Measurements from ENCODE around the gene PTPRS.
"Not testable (repeated sequence)": the region's sequence is repeated elsewhere in the genome, so short reads cannot be mapped to it uniquely, and the experiment has no call there.

The PTPRS gene

DNA sequence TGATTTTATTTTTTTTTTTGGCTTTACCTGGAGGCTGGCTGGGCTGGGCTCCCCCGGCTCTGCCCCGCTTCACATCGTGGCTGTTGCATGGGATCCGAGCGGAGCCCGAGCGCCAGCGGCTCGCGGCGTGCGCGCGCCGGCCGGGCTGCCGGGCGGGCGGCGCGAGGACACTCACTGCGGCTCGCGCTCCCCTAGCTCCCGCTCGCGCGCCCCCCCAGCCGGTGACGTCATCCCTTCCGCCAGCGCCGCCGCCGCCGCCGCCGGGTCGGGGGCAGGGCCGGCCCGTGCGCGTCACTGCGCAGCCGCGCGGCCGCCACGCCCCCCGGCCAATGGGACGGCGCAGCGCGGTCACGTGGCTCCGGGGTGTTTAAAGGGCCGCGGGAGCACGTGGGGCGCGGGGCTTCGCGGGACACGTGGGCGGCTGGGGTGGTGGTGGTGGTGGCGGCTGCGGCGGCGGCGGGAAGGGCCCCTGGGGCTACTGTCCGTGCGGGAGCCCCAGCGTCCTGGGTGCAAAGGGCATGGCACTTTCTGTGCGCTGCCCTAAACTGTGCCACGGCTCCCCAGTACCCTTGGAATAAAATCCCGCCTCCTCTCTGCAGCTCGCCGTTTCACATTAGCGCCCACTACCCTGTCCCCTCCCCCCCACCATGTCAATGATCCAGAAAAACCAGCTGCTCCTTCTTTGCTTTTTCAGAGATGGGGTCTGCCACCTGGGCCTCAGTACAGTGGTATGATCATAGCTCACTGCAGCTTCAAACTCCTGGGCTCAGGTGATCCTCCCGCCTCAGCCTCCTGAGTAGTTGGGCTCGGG is at the start of gene PTPRS:
Gene PTPRS (minus strand): TSS at position 176 of the 811 bp plus-strand sequence. CDS start 54,672 bp downstream, outside the sequence.
- DNase-seq = peak in 1 of 2 experiments; percentile 41

DNA sequence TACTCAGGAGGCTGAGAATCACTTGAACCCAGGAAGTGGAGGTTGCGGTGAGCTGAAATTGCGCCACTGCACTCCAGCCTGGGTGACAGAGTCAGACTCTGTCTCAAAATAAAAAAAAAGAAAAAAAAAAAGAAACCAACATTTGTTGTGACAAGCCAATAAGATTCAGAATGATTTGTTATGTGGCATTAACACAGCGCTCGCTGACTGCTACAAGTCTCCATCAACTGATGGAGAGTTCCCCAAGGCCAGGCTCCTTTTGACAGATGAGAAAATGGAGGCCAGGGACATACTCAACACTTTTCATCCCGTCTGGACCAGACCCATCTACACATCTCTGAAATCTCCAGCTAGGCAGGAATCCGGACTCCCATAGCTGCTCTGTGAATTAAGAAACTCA is 48.7 kb upstream of the PTPRS start:
- DNase-seq = no peak

DNA sequence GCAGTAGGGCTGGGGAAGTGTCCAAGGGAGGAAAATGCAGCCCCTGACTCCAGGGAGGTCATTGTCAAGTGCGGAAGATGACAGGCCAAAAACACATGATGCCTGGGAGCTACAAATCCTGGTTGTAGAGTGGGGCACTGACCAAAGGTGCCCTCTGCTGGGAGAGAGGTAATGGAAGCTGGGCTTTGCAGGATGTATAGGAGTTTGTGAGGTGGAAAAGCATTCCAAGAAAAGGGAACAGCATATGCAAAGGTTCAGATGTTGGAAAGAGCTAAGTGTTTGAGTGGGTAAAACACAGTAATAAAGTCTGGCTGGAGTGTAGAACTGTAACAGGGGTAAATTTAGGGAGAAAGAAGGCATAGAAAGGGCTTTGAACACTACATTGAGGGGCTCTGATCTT is 46.9 kb upstream of the PTPRS start:
- no peak for DNase-seq

DNA sequence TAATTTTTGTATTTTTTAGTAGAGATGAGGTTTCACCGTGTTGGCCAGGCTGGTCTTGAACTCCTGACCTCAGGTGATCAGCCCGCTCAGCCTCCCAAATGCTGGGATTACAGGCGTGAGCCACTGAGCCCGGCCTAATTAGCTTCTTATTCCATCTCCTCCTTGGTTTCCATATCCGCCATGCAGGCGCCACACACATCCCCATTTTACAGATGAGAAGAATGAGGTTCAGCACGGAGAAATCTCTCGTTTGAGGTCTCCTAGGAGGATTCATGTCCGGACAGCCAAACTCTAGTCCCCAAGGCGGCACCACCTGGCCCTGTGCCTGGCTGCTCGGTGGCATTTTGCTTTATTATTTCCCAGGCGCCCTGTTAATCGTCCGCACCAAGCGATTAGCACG is 46.2 kb upstream of the PTPRS start:
- DNase-seq = no peak

DNA sequence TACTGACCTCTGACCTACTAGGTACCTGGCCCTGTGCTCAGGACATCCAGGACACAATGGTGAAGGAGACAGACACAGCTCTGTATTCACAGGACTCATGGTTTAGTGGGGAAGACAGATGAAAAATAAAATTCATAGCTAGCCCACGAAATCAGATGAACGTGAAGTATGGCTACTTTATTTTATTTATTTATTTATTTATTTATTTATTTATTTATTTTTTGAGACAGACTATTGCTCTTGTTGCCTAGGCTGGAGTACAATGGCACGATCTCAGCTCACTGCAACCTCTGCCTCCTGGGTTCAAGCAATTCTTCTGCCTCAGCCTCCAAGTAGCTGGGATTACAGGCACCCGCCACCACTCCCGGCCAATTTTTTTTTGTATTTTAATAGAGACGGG is 40.6 kb upstream of the PTPRS start:
- DNase-seq = not testable (repeated sequence)

DNA sequence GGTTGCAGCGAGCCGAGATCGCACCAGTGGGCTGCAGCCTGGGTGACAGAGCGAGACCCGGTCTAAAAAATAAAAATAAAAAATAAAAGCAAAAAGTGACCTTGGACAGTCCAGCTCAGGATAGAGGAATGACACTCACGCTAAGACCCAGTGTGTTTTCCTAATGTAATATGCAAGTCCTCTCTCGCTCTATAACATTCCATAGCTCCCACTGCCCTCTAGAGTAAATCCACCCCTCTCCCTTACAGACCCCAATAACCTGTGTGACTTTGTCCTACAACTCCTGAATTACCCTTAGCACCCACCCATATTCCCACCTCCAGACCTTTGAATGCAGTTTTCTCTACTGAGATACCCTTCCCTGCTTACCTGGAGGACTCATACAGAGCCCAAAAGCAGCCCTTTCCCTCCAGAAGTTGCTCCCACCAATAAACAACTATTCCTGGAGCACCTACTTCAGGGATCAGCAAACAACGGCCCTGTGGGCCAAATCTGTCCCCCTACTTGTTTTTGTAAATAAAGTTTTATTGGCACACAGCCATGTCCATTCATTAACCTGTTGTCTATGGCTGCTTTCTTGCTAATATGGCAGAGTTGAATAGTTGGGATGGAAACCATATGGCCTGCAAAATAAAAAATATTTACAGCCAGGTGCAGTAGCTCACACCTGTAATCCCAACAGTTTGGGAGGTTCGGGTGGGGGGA is 39.8 kb upstream of the PTPRS start:
- DNase-seq = no peak

DNA sequence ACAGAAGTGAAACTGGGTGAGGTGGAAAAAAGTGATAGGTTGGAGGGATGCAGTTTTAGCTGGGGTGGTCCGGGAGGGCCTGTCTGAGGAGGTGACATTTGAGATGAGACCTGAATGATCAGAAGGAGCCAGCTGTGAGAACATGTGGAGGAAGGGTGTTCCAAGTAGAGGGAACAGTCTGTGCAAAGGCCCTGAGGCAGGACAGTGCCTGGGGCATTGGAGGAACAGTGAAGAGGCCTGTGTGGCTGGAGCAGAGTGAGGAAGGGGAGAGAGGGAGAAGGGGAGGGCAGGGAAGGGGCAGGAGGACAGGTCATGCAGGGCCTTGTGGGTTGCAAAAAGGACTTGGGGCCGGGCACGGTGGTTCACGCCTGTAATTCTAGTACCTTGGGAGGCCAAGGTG is 36.3 kb upstream of the PTPRS start:
- DNase-seq = no peak

DNA sequence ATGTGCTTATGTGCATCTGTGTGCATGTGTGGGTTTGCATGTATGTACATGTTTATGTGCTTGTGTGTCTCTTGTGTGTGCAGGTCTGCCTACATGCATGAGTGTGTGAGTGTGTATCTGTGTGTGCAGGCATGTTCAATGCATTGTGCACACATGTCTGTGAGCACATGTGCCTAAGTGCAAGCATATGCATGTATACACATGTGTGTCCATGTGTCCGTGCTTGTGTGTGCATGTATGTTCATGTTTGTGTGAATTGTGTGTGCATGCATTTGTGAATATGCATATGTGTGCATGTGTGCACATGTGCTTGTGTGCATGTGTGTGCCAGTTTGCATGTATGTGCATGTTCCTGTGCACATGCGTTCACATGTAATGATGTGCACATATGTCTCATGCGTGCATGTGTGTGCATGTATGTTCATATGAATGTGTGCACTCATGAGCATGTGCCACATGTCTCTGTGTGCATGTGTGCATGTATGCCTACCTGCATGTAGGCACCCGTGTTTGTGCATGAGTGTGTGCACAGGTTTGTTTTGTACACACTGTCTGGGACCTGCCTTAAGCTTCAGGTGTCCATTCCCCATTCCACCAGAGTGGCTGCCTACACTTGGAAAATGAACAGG is 32.1 kb upstream of the PTPRS start:
- DNase-seq = no peak

DNA sequence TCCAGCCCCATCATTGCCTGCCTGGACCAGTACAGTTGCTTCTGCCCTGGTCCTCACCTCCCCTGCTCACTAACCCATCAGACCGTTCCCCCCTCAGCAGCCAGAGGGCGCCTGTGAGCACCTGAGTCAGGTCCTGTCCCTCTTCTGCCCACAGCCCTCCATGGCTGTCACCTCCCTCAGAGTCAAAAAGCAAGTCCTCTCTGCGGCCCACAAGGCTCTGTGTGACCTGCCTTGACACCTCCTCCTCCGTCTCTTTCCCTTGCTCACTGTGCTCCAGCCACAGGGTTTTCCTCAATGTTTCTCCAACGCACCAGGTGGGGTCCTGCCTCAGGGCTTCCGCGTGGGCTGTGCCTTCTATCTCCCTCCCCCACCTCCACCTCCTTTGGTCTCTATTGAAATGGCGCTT is 29.4 kb upstream of the PTPRS start:
- DNase-seq = no peak

DNA sequence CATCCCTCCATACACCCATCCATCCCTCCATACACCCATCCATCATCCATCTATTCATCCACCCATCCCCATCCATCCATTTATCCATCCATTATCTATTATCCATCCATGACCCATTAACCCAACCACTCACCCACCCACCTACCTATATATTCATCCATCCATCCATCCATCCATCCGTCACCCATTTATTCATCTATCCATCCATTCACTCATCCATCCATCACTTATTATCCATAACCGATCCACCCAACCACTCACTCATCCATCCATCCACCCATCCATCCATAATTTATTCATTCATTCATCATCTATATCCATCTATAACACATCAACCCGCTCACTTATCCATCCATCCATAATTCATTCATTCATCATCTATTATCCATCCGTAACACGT is 28.7 kb upstream of the PTPRS start:
- no peak for DNase-seq

DNA sequence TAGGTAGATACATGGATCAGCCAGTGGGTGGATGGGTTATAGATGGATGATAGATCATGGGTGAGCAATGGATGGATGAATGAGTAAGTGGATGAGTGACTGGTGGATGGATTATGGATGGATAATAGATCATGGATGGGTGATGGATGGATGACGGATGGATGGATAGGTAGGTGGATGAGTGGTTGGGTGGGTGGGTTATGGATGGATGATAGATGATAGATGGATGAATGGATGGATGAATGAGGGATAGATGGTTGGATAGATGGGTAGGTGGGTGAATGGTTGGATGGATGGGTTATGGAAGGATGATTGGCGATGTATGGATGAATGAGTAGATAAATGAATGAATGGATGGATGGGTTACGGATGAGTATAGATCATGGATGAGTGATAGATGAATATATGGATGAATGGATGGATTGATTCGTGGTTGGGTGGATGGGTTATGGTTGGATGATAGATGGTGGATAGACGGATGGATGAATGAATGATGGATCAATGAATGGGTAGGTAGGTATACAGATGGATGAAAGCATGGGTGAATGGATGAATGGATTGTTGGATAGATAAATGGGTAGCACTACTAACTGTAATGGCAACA is 27.0 kb upstream of the PTPRS start:
- no peak for DNase-seq

DNA sequence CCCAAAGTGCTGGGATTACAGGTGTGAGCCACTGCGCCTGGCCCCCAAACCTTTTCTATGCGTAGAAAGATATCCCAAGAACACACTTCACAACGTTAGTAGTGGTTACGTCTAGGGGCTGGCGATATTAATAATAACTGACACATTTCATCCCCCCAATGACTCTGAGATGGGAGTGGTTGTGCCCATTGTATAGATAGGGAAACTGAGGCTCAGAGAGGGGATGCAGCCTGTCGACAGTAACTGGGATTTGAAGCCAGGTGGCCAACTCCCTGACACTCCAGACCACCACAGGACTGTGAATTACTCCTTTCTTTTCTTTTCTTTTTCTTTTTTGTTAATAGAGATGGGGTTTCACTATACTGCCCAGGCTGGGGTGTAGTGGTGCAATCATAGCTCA is 25.3 kb upstream of the PTPRS start:
- DNase-seq = no peak

DNA sequence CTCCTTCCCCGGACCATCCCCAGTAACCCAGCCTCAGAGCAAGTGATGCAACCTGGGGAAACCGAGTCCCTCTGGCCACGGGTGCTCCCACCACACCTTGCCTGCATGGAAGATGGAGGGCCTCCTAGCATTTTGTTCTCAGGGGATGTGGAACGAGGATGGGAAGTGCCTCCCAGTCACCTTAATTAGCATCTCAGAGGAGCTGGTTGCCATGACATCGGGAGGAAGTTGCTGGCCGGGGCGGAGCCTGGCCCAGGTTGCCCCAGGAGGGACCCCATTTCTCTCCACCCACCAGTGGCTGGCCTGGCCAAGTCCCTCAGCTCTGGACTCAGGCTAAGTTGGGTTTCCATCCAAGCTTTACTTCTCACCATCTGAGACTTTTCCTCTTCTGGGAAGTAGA is 24.1 kb upstream of the PTPRS start:
- DNase-seq = no peak

DNA sequence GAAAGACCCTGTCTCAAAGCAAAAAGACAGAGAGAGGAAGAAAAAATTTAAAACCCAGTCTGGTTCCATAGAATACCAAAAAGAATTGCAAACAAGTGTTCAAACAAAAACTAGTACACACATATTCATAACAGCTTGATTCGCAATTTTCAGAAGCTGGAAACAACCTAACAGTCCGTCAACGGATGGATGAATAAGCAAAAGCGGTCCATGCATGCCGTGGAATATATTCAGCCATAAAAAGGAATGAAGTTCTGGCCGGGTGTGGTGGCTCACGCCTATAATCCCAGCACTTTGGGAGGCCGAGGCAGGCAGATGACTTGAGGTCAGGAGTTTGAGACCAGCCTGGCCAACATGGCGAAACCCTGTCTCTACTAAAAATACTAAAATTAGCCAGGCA is 21.2 kb upstream of the PTPRS start:
- DNase-seq = not testable (repeated sequence)

DNA sequence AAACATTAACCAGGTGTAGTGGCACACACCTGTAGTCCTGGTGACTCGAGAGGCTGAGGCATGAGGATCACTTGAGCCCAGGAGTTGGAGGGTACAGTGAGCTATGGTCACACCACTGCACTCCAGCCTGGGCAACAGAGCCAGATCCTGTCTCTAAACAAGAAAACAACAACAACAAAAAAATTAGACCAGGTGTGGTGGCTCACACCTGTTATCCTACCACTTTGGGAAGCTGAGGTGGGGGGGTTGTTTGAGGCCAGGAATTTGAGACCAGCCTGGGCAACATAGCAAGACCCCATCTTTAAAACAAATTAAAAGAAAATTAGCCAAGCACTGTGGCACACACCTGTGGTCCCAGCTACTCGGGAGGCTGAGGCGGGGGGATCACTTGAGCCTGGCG is 20.8 kb upstream of the PTPRS start:
- no peak for DNase-seq

DNA sequence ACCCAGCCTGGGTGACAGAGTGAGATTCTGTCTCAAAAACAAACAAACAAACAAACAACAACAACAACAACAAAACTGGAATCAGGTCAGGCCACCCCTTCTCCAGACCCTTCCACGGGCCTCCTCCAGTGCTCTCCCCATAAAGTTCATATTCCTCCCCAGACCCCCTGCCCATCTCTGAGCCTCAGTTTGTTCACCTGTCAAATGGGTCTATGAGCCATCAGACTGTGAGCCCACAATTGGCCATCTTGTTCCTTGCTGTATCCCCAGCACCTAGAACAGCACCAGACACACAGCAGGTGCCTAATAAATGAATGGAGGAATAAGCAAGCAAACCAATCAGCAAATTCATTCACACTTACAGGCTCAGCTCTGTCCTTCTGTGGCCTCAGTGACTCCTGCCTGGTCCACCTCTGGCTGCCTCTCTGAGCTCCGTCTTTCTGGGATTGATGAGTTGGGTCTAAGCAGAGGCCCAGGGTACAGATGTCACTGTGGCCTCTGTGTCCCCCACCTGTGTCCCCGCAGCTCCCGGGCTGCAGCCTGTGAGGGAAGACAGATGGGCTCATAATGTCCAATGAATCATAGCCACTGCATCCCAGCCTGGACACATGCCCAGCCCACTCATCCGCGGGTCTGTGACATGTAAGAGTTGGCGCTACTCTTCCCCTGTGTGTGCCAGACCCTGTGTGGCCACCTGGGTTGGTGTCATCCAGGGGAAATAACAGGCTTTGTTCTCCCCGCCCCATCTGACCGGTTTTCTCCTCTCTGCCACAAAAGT is 19.6 kb upstream of the PTPRS start:
- DNase-seq = no peak

DNA sequence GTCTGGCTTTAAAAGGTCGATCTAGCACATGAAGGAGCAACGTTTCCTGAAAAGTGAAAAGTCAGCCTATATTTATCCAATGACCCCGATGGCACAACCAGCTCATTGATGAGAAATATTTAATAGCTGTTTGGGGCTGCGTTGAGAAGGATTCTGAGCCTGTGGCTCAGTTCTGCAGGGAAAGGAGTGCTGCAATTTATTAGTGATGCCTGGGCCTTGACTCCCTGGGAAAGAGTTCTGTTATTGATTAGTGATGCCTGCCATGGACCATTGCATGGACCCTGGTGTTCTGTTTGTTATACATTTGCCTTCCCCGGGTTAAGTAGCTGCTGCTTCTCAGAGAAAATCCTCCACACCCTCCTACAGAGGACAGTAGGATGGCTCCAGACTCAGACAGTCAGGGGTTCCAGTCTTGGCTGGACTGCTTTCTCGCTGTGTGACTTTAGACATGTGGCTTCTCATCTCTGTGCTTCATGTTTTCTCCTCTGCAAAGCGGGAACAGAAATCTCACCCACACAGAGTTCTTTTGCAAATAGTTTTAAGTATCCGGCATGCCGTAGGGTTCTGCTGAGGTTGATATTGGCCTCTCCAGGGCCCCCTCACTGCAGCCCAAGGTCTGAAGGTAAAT is 17.7 kb upstream of the PTPRS start:
- DNase-seq = no peak

DNA sequence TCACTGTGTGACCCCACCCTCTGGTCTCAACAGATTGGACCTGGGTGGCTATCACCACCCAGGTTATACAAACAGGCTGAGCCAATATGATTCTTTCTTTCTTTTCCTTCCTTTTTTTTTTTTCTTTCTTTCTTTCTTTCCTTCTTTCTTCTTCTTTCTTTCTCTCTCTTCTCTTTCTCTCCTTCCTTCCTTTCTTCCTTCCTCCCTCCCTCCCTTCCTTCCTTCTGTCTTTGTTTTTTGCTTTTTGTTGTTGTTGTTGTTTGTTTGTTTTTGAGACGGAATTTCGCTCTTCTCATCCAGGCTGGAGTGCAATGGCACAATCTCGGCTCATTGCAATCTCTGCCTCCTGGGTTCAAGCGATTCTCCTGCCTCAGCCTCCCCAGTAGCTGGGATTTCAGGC is 17.0 kb upstream of the PTPRS start:
- DNase-seq = no peak

DNA sequence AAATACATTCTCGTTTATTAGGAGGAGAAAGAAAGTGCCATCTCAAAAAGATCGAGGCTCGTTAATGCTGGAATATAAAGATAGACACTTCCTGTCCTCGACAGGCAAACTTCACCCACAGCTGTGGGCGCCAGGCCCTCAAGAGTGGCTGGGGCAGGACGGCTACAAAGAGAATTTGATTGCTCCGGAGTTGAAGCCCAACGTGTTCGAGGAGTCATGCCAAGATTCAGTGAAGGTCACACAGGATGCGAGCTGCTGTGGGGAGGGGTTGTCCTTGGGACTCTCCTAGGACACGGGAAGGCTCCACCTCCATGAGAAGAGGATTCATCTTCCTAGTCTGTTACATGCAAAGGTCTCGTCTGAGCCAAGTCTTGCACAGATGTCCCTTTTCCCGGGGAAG is 16.3 kb upstream of the PTPRS start:
- DNase-seq = no peak

DNA sequence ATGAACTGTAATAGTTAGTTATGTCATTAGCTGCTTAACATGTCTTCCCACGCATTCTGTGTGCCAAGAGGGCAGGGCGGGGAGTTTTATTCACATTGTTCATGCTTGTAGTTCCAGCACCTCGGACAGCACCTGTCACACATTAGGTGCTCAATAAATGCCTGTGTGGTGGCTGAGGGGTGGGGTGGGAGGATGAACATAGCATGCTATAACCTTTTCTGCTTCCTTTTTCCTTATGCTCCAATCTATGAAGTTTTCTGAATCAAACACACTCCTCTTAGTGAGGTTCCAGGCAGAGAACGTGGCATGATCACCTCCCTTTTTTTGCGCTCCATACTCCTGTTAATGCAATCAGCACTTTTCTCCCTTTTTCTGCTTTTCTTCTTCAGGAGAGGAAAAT is 15.8 kb upstream of the PTPRS start:
- no peak for DNase-seq

DNA sequence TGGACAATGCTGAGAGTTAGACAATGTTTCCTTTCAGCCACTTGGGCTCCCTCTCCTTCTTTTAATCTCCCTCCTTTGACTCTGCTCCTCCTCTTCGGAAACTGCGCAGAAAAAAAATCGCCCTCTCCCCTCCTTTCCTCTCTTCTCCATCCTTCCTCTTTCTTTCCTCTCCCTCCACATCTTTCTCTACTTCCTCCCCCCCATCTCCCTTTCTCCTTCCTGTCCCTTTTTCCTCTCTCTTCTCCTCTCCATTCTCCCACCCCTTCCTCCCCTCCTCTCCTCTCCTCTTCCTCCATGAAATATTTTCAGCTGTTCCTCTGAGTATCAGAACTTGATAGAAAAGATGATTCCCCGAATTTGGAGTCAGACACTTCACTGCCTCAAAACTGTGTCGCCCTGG is 15.1 kb upstream of the PTPRS start:
- DNase-seq = no peak

DNA sequence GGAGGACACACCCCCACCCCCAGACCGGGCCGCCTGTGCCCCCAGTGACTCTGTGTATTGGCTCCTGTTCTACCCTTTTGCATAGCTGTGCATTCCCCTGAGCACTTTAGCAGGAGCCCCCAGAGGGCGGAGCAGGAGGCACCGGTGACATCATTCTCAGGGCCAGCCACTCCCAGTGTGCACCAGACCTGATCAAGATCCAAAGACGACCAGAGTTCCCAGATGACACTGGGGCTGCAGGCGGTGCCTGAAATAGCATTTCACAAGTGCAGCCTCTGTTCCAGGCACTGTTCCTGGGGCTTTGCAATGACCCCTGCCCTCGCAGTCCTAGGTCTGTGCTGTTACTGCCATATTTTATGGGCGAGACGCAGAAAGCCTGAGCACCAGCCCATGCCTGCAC is 14.5 kb upstream of the PTPRS start:
- no peak for DNase-seq
